HCEC 1CT (cell line): Measurements from ENCODE around the gene PLD3.
"Not testable (repeated sequence)": the region's sequence is repeated elsewhere in the genome, so short reads cannot be mapped to it uniquely, and the experiment has no call there.

Experiments
- DNase-seq: peaks from one replicate; pipeline ENCODE4 v3.0.0-alpha.2; 2017

The PLD3 gene

DNA sequence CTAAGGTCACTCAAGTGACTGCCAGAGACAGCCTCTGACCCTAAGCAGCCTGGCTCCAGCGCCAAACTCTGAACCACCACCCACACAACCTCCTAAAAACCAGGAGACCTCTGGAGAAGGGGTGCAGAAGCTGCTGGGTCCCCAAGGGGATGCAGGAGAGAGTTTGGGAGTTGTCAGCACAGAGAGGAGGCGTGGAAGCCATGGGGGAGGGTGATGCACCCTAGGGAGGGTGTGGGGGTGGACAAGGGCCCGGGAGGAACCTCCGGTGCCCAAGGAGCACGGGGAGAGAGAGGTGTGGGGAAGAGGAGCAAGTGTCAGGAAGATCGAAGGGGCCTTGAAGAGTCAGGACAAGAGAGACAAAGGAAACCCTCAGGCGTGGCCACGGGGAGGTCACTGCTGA is 43.6 kb downstream of the PLD3 start:
- no peak for DNase-seq

DNA sequence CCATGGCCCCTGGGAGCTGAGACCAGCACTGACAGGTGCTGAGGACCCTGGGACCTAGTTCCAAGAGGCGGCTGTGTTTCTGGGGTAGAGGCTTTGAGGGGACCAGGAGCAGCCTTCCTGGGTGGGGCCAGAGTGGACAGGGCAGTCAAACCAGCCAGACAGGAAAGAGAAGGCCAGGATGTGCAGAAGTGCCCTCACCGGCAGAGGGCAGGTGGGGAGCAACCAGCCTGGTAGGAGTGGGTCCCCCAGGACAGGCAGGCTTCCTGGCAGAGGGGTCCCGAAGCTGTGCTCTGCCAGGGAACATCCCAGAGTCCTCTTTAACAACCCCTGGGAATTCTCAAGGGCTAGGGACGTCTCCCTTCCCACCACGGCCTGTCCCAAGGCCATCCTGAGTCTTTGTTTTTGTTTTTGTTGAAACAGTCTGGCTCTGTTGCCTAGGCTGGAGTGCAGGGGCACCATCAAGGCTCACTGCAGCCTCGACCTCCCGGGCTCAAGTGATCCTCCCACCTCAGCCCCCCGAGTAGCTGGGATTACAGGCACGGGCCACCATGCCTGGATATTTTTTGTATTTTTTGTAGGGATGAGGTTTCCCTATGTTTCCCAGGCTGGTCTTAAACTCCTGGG is 44.5 kb downstream of the PLD3 start:
- DNase-seq: no peak

DNA sequence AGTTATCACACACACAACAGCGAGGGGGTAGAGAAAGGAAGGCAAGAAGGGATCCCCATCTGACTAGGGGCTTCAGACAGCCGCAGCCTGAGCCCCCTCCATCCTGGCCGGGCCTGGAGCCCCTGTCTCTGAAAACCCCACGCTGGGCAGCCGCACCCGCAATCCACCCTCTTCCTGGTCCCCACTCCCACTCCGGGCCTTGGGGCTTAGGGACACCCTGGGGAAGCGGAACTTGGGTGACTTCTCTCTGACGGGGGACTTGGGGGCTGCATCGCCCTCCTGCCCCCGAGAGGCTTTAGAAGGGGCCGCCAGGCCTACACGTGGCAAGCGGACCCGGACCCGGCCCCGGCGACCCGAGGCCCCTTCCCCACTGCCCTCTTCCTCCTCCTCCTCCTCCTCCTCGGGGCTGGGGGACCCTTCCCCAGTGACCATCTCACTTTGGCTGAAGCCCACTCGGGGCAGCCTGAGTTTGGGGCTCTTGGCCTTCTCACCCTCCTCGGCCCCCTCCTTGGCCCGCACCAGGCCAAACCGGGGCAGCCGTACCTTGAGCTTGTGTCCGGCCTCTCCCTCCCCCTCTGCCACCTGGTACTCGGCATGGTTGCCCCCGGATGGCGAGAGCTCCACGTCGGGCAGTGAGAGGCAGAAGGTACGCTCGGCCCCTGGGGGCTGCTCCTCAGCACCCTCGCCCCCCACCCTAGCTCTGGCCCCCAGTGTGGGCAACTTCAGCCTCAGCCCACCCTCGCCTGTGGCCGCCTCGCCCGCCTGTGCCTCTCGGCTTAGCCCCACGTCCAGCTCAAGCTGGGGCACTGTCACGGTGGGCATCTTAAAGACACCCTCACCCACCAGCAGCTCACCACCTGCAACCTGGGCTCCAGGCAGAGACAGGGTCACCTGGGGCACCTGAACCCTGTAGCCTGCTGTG is 45.7 kb downstream of the PLD3 start:
- DNase-seq: no peak

DNA sequence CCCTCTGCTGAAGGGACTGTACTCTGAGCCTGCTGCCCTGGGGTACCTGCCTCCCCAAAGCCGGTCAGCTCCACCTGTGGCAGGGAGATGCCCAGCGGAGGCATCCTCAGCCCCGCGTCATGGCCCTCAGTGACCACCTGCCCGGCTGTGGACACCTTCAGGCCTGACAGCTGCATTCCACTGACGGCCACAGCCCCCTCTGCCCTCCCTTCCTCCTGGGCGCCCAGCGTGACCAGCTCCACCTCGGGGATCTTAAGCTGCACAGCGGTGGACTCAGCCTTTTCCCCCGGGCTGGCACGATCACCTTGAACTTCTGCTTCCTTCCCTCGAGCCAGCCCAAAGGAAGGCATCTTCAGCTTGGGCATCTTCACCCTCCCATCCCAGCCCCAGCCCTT is 46.3 kb downstream of the PLD3 start:
- DNase-seq: no peak

DNA sequence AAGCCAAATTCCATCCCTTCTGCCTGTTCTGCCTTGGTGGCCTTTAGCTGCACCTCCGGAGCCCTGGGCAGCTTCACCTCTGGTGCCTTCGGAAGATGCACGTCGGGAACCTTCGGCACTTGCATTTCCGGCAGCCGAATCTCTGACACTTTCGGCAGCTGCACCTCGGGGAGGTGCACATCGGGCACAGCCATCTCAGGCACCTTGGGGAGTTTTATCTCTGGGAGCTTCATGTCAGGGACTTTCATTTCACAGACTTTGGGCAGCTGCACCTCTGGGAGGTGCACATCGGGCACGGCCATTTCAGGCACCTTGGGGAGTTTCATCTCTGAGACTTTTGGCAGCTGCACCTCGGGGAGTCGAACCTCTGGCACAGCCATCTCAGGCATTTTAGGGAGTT is 47.5 kb downstream of the PLD3 start:
- no peak for DNase-seq

DNA sequence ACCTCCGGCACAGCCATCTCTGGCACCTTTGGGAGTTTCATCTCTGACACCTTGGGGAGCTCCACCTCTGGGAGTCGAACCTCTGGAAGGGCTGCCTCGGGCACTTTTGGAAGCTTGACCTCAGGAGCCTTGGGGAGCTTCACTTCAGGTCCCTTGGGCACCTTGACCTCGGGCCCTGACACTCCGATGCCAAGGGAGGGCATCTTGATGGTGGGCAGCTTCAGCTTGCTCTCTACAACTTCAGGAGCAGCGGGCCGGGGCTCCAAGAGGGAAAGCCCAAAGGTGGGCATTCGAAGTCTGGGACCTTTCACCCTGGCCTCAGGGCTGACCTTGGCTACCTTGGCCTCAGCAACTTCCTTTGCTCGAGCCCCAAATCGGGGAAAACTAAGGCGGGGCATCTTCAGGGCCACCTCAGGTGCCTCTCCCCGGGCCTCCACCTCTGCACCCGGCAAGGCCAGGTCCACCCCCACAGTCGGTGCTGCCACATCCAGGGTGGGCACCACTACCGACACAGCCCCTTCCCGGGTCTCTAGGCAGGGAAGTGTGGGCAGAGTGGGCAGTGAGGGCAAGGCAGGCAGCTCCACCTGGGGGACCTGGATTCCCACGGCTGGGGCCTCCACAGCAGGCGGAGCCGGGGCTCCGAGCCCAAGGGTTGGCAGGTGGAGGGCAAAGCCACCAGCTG is 48.5 kb downstream of the PLD3 start:
- DNase-seq: no peak

DNA sequence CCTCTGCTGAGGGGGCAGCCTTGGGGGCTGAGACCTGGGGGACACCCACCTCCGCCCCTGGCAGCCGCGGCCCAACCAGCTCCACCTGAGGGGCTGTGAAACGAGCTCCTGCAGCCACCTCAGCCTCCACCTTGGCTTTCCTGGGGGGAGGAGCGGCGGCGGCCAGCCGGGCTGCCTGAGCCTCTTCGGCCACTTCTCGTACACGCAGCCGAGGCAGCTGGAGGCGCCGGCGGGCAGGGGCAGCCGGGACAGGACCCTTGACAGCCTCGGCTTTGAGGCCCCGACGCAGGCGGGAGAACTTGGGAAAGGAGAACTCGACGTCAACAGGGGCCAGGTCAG is 49.0 kb downstream of the PLD3 start:
- no peak for DNase-seq

DNA sequence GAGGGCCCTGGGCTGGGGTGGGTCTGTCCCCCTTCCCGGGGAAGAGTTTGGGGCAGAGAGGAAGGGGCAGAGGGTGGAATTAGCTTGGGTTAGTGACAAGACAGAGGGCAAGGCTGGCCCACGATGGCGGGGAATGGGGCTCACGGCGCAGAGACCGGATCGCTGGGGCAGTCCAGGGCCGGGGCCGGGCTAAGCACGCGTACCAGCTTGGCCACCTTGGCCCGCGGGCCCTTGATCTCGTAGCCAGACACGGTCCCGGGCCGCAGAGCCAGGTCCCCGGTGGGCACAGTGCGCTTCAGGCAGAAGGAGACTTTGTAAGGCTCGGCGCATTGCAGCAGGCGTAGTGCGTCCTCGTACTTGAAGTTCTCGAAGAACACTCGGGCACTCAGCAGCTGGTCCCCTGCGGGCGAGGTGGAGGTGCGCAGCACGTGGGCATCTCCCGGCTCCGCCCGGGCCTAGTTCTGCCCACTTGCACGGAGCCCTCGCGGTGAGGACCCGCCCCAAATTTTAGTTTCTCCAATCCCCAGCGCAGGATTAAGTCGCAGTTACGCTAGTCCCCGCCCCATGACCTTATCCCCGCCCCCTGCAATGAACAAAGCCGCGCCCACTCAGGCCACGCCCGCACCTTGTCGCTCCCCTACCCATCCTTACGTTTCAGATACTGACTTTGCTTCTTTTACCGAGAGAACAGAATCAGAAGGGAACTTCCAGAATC is 50.1 kb downstream of the PLD3 start:
- DNase-seq: no peak

DNA sequence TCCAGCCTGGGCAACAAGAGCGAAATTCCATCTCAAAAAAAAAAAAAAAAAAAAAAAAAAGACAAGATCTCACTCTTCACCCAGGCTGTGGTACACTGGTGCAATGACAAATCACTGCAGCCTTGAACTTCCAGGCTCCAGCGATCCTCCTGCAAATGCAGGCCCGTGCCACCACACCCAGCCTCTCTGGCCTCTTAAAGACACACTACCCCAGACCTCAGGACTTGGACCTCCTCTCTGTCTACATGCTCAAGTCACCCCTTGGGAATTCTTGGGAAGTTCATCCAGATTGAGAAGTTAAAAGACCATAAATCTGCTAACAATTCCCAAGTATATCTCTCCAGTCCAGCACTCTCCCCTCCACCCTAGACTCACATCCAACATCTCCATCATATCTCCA is 52.1 kb downstream of the PLD3 start:
- no peak for DNase-seq

DNA sequence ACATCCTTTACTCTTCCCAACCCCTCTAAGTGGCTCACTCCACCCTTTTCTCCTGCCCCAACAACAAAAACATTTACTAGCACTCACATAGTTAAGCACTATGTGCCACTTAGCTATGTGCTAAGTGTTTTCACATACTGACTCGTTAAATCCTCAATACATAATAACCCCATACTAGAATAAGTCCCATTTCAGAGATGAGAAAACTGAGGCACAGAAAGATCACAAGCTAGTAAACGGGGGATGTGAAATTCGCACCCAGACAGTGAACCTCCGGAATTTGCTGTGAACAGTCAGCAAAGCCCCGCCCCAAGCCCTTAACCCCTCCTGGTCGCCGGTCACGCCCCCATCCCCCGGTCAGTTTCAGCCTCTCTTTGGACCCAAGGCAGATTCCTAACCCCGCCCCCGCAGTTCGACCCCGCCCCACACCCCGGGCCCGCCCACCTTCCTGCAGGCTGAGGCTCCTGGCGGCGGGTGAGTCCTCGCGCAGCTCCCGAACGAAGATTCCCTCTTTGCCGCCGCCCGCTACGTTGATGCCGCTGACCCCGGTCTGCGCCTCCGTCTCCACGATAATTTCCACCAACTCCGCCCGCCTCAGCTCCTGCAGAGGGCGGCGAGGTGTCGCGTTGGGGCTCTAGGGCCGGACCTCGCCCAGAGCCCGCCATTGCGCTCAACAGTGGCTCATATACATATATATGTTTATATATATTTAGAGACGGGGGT is 54.9 kb downstream of the PLD3 start:
- peak; percentile 87 for DNase-seq

DNA sequence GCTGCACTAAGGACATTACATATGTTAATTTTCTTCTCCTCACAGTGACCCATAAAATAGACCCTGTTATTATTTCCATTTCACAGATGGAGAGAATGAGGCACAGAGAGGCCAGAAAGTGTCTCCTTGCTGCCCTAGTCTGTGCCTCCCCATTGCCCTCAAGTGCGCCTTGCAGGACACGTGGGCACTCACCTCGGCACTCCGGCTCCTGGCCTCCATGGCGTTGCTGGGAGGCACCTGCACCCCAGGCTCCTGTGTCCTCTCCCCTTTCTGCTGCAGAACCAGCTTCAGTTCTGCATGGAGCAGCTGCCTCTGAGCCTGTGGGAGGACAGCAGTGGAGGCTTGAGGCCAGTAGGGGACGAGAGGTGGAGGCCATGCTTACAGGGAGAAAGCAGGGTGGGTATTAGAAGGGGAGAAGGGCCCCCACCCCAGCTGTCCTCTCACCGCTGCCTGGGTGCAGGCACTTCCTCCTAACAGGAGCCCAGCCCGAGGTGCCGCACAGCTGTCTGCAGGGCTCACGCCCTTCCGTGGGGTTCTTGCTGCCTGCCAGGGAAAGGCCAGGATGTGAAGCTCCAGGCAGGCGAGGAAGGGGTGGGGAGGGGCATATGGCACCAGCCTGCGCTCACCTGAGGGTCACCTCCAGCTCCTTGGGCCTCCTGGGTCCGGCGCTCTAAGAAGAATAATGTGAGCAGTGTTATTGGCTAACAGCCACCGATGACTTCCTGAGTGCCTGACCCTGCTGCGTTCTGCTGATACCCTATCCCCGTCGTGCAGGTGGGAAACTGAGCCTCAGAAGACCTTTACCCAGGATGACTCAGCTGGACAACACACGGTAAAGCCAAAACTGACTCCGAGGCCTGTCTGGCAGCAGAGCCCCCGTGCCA is 59.5 kb downstream of the PLD3 start:
- DNase-seq: no peak

DNA sequence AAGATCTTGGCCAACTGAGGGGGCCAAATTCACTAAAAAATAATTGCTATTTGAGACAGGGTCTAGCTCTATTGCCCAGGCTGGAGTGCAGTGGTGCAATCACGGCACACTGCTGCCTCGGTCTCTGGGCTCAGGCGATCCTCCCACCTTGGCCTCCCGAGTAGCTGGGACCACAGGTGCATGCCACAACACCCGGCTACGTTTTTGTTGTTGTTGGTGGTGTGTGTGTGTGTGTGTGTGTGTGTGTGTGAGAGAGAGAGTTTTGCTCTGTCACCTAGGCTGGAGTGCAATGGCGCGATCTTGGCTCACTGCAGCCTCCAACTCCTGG is 60.1 kb downstream of the PLD3 start:
- DNase-seq: not testable (repeated sequence)

DNA sequence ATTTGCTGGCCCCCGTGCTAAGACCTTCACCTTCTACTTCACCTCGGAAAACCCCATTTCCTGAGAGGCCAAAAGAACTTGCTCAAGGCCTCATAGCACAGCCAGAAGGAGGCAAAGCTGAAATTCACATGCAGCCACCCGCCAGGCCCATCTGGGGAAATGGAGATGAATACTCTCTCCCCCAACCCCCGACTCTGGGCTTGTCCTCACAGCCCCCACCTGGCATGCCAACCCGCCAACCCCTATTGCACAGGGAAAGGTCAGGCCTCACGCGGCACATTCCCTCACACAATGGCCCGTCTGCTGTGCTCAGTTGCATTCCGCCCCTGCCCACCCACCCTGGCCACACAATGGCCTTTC is 61.5 kb downstream of the PLD3 start:
- no peak for DNase-seq

DNA sequence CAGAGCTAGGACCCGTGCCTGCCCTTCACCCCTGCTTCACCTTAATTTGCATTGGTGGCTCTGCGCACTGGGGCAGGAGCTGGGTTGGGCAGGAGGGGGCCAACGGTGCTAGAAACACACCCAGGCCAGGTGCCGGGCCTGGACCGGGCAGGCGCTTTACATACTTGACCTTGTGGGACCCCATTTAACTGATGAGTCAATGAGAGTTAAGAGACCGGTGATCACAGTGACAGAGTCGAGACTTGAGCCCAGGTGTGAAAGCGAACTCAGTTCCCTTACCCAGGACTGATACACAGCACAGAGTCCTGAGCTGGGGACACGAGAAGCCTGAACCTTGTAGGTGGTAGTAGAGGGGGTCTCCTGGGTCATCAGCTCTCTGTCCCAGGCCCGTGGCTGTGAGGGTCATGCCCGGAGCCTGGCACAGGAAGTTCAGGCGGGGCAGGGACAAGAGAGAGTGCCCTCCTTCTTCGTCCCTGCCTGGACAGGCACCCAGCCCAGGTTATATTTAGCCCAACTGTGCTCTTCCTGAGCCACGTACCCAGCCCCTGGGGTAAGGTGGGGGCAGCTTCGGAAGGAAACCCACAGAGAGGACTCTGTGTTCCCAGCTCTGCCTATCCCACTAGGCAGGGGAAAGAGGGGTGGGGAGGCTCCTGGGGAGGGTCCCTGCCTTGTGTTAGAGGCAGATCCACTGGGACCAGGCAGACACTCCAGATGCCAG is 62.8 kb downstream of the PLD3 start:
- DNase-seq: no peak

DNA sequence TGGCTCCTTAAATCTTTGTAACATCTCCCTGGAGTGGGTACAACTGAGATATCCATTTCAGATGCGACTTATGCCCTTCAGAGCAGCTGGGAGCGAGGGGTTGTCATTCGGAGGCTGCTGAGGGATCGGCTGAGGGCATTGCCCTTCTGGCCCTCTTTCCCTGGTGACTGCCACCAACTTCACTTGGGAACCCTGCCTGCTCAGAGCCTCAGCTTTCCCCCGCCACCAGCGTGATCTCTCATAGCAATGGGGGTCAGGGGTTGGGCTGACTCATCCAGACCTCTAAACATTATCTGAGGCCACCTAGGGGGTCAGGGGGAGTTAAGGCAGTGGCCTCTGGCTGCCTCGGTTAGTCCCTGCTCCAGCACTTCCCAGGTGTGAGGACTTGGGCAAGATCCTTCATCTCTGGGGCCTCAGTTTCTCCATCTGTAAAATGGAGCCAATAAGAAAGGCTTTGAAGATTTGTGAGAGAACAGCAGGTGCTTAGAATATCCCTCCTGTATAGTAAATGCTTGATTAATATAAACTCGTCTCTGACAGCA is 63.5 kb downstream of the PLD3 start:
- DNase-seq: no peak

DNA sequence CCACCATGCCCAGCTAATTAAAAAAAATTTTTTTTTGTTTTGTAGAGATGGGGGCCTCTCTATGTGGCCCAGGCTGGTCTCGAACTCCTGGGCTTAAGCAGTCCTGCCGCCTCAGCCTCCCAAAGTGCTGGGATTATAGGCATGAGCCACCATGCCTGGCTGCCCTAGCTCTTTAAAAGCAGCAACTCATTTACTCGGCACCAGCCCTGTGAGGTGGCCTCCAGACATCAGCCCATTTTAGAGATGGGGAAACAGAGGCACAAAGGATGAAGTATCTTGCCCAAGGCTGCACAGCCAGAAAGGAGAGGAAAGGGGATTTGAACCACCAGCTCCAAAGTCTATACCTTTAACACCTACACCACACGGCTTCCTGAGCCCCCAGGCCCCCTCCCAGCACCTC is 64.4 kb downstream of the PLD3 start:
- DNase-seq: no peak

DNA sequence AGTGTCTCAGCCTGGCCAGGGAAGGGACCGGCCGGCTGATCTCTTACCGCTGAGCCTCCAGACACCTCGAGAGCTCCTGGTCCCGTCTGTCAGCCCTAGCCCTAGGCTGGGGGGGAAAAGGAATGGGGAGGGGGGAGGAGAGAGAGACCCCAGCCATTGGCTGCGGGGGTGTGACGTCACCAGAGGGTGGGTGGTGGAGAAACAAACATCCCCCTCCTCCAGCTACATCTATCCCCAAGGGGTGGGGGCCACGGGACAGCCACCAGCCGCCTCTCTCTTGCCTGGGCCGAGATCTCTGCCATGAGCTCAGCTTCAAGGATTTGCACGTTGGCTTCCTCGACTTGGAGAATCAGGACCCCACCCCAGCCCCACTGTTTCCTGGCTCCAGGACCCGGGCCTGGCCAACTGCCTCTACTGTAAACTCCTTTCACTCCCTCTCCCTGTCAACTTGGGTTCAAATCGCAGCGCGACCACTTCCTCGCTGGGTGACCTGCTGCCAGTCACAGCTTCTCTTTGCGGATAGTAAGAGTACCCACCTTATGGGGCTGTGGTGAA is 64.9 kb downstream of the PLD3 start, which contains the start of gene PRX:
Gene PRX, minus strand, starts transcription at position 88 of the 555 bp plus-strand sequence. CDS start 5,446 bp downstream, outside the sequence.
- DNase-seq: no peak

DNA sequence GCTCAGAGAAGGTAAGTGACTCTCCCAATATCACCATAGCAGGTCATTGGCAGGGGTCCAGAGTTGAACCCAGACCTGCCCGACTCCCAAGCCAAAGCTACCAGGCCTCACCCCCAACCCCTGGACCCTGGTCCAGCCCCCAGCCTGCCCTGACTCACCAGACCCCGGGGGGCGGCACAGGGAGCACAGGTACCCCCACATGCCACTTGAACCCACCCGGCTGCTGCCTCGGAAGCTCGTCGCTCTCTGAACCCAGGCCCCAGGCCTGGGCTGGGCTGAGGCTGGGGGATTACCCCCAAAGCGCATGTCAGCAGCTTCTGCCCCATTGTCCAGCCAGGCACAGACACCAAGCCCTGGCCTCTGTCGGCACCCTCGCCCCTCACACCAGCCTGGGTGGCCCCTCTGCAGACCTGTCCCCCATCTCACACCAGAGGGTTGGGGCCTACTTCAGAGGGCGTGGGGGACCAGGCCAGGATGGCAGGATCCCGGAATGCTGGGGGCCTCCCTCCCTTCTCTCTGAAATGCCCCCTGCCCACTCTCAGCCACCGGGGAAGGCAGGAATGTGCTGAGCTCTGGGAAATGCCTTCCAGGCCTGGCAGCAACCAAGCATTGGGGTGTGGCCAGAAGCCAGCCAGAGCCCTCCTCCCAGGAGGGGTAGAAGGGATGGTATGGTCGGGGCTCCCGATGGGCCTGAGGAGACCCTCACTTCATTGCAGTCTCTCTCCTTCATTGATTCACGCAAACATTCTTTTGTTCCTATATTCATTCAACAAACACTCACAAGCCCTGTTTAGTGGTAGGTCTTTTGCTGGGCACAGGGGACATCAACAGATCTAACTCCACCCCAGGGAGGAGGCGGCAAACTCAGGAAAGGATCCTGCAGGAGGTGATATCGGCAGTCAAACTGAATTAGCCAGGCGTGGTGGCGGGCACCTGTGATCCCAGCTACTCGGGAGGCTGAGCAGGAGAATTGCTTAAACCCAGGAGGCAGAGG is 66.3 kb downstream of the PLD3 start:
- DNase-seq: no peak

DNA sequence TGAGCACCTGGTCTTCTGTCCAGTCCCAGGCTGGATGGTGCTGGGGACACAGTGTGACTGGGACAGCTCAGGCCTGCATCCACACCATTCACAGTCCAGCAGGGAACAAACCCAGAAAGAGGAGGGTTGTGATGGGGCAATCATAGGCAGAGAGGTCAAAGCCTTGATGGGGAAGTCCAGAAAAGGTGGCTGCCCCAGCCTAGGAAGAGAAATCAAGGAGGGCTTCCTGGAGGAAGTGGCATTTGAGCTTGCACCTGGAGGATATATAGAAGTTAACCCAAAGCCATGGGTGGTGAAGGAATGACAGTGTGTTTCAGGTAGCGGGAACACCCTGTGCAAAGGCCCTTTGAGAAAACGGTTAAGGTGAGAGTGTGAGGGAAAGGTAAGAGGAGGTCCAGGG is 67.3 kb downstream of the PLD3 start:
- DNase-seq: no peak
